ENCODE results near the gene GRHL1.

The GRHL1 gene

DNA sequence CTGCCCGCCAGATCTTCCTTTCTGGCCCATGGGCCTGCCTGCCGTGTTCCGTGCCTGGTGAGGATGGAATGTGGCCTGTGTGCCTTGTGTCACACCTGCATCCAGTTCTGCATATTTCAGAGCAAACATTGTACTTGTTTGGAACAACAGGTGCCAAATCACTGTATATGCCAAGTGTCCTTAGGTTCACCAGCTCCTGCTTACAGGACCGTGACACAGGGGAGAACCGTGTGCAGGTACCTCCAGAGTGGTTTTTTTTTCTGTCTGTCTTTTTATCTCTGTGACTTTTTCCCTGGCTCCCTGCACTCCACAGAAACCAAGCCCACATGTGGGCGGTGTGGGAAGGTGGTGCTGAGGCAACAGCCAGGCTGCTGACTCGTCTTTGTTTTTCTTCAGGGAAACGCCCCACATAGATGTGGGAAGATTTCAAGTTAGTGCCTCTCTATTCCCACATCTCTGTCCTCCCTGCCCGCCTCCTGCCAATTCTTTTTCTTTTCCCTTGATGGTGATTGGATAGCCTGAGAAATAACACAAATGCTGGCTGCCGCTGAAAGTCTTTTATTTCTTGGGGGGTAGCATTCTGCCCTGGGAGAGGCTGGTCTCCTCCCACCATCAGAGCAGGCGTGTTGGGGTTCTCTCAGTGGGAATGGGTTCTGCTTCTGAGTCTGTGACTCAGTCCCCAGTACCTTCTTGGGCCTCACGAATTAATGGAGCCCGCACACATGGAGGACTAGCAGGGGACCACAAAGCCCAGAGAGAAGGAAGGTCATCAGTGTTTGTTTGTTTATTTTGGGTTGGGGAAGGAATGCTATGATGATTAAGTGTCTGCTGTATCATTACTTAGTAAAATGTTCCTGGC is 21.4 kb downstream of the GRHL1 start:
- DNase-seq, result no peak

DNA sequence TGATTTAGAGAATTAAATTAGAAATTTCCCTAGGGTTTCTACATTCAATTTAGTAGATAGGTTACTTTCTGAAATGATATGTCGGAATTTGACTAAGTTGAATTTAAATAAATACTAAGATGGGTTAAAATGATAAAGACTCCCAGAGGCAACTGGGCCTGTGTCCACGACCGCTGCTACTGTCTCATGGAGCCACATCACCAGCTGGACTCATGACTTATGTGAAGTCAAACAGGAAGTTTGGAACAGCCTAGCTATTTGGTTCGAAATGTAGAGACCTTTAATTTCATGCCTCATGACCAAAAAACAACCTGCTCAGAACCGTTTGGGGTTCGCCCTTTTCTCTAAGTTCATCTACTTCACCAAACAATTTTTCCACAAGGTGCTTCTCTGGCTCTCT is 22.2 kb downstream of the GRHL1 start:
- DNase-seq, result no peak

DNA sequence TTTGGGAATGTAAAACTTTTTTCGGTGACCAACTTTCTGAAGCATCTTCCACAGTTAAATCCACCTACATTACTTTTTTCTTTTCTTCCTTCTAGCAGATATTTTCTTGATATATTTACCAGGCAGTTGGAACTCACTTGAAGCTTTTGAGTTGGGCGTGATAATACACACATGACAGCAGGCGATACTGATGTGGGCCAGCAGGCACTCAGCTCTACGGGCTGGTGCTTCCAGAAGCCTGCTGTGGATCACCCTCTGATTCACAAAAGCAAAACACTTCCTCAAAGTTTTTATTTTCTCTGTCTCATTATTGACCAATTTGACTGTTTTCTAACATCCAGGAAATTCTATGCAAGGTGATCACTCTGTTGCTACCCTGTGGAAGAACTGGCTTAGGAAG is 22.9 kb downstream of the GRHL1 start:
- DNase-seq, result no peak

DNA sequence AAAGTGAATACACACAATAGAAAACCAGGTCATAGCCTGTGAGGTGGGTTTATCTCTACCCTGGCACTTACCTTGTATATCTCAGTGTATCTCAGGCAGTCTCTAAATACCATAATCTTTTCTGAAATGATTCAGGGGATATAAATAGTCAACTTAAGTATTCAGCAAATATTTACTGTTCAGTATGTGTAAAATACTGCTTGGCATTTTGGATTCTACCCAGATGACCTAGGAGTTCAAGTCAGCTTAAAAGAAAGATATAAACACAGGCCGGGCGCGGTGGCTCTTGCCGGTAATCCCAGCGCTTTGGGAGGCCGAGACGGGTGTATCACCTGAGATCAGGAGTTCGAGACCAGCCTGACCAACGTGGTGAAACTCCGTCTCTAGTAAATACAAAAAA is 23.8 kb downstream of the GRHL1 start:
- DNase-seq, result no peak

DNA sequence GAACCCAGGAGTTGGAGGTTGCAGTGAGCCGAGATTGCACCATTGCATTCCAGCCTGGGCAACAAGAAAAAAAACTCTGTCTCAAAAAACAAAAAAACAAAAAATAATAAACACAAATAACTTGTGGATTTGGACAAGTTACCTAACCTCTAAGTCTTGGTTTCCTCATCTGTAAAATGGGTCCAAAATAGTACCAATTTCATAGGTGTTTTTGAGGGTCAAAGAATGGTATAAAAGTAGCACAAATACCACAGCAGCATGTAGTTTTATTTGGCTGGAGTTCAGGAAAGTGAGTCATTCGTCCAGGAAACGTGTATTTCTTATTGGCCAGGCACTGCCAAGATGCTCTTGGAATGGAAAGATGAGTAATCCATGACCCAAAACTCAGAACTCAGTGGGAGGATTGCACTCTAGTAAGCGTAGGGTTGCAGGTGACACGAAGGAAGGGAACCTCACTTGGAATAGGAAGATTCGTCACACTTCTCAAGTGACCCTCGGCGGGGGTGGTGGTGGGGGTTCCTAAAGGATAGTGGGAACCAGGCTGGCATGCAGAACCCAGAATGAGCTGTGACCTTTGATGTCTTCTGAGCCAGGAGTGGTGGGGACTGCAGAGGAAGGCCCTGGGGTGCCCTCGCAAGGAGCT is 24.4 kb downstream of the GRHL1 start:
- DNase-seq, result no peak

DNA sequence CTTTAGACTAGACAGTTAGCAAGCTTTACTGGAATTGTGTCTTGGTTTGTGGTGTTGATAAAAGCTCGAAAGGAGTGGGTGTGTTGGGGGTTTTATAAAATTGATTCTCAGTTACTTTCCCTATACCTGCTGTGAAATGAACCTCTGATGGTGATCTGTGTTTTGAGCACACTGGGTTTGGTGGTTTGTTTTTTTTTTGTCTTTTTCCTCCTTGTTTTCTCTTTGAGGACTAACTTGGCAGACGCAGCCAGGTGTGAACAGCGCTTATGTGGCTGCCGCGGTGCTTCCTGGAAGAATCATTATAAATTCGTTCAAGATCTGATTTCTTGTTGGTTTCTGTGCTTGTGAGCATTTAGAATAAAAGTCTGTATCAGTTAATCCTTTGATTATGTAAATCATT is 28.5 kb downstream of the GRHL1 start:
- no peak for DNase-seq

DNA sequence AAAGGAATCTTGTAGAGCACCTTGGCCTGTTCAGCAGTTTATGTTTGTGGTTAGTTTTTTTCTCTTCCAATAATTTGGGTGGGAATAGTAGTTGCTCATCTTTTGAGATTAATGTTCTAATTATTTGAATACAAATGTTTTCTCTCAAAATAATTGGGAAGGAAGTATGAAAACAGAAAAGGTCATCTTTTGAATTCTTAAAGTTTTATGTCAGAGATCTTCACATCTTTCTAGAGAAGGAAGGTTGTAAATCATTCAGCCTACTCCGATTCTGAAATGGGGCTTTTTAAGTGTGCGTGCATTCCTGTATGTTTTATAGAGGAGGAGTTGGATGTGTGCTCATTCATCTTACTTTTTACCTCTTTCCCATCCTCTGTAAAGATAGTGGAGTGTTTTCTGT is 29.0 kb downstream of the GRHL1 start:
- no peak for DNase-seq

DNA sequence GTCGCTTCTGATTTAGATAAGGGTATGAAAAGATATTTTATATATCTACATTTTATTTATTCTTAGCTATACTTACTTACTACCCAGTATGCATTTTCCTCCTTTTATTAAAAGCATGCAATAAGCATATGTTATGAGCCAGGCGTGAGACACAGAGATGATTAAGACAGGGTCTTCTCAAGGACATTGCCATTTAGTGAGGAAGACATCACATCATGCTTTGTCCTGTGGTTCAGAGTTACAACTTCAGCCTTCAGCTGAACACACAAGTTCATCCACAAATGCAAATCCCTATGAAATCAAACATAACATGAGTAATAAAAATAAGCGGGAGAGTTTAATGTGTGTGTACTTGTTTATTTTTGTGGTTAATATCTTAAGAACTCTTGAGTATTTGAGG is 30.2 kb downstream of the GRHL1 start:
- no peak for DNase-seq

DNA sequence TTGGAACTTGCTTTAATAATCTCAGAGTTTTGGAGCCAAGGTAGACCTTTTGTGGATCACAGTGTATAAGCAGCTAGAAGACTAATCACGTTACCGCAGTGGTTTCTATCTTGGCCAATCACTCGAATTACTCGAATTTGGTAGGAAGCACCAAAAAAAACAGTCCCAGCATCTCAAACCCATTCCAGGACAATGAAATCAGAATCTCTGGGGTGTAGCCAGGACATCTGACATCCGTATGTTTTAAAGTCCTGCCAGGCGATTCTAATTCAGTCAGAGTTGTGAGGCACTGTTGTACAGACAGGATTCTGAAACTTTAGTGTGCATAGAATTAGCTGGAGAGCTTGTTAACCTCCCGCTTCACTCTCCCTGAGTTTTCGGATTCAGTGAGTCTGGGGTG is 30.8 kb downstream of the GRHL1 start:
- DNase-seq, result no peak

DNA sequence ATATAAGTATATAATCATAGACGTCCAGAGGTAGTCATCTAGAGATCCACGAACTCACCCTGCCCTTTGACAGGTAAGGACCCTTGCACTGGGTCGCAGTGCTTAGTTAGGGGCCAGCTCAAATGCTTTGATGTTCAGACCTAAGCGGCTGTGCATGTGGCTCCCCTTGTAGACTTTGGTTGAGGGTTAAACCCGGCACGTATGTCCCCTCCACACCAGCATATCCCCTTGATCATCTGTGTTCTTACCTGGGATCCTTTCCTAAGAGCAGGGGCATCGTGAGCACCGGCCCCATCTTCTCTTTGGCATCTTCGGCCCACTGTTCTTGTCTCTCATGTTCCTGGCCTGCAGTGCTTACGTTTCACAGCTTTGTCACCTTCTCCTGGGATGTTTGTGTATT is 31.4 kb downstream of the GRHL1 start:
- no peak for DNase-seq

DNA sequence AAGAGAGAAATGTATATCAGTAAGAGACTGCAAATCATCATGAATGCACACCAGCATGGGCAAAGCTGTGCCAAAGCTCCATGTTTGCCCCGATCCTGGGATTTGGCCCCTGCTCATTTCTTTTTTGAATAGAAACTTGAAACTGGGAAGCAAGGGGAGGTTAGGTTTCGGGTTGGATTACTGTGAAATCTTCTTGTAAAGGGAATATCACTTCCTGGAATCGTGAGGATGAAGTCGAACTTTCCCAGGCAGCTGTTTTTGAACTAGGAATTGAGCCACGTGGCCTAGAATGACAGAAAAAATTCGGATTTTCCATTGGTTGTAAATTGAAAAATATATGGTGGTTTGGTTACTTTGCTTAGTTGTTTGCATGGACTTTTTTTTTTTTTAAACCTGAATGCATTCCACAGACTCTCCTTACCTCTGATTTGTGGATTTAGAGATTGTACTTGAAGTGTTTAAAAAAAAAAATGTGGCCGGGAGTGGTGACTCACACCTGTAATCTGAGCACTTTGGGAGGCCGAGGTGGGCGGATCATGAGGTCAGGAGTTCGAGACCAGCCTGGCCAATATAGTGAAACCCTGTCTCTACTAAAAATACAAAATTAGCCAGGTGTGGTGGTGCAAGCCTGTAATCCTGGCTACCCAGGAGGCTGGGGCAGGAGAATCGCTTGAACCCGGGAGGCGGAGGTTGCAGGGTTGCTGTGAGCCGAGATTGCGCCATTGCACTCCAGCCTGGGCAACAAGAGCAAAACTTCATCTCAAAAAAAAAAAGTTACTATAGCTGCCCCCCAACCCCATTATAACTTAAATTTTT is 32.1 kb downstream of the GRHL1 start:
- DNase-seq, result no peak

DNA sequence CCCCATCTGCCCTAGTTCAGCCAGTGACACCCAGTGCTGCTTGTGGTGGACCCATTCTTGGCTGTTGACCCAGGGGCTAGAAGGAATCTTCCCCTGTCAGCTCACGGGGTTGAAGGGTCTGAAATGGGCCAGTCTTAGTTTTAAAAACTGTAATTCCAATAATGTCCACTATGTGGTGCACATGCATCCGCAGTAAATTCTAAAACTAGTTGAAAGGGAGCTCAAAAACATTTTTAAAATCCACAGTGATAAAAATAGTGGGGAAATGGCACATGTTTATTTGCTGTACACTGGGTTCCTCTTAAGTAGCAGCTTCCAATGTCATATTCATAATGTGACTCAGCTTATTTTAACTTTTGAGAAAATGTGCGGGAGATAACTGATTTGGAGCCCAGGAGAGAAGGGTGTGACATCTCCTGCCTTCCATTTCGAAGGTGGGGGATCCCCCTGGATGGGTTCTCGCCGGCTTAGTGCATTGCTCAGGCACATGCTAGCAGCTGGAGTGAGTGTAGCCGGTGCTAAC is 32.8 kb downstream of the GRHL1 start:
- no peak for DNase-seq

DNA sequence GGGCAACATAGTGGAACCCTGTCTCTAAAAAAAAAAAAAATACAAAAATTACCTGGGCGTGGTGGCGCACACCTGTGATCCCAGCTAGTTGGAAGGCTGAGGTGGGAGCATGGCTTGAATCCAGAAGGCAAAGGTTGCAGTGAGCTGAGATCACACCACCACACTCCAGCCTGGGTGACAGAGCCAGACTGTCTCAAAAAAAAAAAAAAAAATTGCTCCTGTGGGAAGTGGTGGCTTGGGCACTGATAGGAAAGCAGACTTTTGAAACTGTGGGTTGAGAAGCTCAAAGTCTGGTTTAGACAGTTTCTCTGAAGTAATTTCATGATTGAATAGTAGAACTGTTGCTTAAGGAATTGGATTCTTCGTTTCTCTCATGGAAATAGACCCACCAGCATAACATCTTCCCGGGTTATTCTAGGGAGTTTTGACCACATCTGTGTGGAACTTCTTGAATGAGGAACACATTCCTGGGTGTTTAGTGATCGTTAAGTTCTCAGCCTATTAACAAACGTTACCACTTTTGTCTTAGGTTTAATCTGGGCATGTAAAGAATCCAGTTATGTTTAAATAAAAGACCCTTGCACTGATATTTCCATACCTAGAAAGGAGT is 33.5 kb downstream of the GRHL1 start:
- no peak for DNase-seq

DNA sequence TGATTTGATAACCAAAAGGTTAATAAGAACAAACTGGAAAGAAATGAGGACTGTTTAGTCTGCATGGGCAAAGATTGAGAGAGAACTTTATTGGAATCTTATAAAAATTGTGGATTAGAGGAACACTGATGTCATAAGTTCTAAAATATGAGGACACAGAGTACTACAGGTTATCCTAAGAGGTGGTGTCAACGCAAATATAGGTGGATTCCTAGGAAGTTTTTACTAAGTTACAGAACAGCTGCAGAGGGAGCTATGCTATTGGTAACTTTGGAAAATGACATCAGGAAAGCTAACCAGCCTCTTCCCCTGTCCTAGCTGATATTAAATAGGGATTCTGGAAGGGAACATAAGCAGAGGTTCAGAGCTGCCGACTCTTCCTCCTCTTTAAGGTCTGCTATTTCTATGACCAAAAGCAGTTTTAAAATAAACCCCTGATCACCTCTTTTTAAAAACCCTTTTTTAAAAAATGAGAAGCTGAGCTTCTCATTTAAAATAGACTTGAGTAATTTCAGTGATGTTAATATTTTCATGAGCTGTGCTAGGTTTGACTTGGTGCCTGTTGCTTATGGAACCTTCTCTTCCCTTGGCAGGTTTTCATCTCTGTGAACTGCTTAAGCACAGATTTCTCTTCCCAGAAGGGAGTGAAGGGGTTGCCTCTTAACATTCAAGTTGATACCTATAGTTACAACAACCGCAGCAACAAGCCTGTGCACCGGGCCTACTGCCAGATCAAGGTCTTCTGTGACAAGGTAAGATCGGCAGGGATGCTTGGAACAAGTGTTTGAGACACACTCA is 34.2 kb downstream of the GRHL1 start:
- no peak for DNase-seq

DNA sequence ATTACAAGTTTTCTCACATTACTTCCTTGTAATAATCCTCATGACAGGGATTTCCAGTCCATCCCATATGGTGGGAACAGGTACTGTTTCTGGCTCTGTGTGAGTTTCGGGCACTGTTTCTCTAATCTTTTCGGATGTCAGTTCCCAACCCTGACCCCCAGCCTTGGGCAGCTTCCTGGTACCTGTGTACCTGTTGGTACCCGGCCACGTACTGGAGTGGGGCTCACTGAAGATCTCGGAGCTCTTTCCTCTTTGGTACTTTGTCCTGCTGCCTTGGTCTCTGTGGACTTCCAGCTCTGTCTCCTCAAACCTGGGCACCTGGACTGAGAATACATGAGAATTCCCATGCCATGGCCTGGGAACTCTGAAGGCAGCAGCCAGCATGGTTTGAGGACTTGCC is 36.8 kb downstream of the GRHL1 start:
- no peak for DNase-seq

DNA sequence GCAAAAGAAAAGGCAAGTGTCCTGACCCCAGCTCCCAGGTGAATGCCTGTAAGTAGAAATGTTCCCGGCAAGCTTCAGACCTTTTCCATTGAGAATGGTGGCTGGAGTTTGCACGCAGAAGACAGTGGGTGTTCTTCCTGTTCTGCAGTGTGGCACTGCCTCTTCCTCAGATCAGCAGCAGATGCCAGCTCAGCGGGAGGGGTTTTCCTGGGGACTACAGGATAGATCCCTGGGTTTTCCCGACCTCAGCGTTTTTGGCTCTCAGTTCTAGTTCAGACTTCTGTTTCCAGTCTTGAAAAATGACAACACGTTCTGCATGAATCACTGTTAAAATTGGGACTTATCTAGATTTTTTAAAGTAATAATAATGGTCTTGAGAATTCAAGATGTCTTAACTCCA is 39.2 kb downstream of the GRHL1 start:
- no peak for DNase-seq

DNA sequence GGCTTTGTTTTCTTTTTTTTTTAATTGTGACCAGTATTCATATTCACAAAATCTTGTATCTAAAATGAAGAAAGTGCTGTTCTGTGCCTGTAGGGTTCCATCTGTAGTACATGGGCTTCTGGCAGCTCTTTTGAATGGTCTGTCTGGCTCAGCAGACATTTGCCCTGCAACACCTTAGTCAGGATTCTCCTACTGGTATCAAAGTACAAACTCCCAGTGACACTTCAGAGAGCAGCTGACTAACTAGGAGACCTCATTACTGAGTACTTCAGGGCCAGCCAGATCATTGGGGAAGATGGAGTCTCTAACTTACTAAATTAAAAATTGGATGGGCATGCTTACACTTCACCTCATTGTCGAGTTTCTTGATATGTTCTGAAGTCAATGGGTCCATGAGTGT is 39.7 kb downstream of the GRHL1 start:
- no peak for DNase-seq

DNA sequence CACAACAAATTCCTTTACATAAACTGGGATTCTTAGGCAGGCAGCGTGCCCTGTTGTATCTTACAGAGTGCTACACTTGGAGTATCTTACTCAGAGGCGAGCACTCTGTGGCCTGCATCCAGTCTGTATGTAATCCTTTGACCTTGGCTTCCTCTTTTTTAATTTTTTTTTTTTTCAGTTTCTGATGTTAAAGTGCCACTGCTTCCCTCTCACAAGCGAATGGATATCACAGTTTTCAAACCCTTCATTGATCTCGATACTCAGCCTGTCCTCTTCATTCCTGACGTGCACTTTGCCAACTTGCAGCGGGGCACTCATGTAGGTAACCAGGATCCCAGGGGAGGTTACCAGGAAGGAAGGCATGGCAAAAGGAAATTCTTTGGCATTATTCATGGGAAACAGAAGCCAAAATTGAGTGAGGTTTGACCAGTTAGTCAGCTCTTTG is 40.4 kb downstream of the GRHL1 start:
- DNase-seq, result no peak

DNA sequence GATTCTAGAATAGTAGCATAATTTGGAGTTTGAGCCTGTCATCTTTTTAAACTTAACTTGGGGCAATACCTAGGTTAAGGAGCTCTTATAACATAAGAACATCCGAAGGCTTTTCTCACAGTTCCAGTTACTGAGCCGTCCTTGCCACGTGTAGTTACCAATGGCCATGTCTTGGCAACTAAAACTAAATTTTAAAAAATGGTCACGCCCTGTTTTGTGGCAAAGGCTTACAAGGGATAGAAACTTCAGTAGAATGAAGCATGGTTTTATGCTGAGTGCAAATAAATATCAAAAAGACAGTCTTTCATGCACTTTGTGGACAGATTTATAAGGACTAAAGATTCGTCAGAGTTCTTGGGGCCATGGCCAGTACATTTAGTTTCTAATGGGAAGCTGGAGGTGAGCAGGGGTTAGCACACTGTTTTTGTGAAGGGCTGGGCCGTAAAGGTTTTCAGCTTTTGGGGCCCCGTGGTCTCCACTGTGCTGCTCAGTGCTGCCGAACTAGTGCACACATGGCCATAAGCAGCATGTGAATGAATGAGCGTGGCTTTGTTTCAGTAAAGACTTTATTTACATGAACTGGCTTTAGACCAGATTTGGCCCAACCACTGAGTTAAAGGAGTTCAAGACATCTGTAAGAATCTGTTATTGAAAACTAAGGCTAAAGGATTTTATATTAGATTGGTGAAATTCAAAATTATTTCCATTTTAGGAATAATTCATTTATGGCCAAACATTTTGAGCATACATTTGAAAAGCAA is 41.1 kb downstream of the GRHL1 start:
- no peak for DNase-seq

DNA sequence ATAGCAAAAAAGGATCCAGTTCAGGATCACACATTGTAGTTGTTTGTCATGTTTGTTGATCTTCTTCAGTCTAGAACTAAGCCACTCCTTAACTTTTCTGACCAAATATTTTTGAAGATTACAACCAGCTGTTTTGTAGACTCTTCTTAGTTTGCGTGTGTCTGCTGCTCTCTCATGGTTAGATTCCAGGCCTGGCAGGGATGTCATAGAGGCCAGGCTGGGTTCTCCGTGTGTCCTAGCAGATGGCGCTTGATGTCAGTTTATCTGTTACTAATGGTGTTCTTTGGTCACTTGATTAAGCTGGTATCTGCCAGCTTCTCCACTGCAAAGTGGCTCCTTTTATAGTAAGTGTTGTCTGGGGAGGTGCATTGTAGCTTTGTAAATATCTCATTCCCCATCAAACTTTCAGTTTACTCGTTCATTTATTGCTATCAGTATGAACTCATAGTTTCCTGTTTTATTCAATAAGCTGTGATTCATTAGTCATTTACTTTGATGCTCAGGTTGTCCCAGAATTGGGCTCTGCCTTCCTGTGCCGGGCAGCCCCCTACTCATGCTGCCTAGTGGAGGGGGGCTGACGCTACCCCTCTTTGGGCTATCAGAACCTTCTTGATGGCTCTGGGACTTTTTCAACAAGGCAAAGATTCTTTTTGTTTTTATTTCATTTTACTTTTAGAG is 42.1 kb downstream of the GRHL1 start:
- DNase-seq, result no peak

DNA sequence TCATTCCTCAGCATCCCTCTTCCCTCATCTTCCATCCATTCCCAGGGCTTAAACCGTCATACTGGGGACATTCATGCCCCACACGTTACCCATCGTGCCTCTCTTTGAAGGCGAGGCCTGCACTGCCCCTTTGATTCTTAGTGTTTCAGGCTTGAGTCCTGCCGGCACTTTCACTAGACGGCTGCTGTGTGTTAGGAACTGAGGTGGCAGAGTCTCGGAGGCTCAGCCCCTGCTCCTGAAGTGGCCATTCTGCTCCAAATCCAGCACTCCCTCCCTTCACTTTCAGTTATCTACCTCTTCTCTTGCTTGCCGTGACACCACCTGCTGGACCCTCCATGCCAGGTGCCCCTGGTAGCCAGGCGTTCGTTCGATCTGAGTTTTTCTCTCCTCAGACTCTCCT is 43.0 kb downstream of the GRHL1 start:
- DNase-seq, result no peak
